Measurements from ENCODE around the gene PHACTR3.

PHACTR3 gene

GRCh38 chr20:59828125-59829053 is 224.0 kb downstream of the PHACTR3 start:
- Histone ChIP-seq H3K36me3 (no peaks in the 10 kb centered on the region), H3K4me1 (ENCODE audit: control insufficient read depth in 1 of 2, insufficient read depth in 1 of 2, low read depth in 1 of 2, low read length in 1 of 2) (no peaks in the 10 kb centered on the region), H3K9me3 (no peaks in the 10 kb centered on the region), H3K27ac (no peak overlapping the region), H3K27me3 (peaks cover 2% of the 10 kb centered on the region), H3K4me3 (ENCODE audit: low read depth in 1 of 2, low read length in 1 of 2) (no peak overlapping the region)
- TF ChIP-seq CTCF (IDR thresholded peaks at IDR 0.05), result no peak

- no peak for TF ChIP-seq CTCF (IDR thresholded peaks at IDR 0.05)
- Histone ChIP-seq H3K27me3 (peaks cover 4% of the 10 kb centered on the region), H3K36me3 (no peaks in the 10 kb centered on the region), H3K27ac (no peak overlapping the region), H3K4me1 (ENCODE audit: control insufficient read depth in 1 of 2, insufficient read depth in 1 of 2, low read depth in 1 of 2, low read length in 1 of 2) (no peaks in the 10 kb centered on the region), H3K9me3 (no peaks in the 10 kb centered on the region), H3K4me3 (ENCODE audit: low read depth in 1 of 2, low read length in 1 of 2) (no peak overlapping the region)
Observed at GRCh38 chr20:59829054-59829785, 224.9 kb downstream of the PHACTR3 start.

- H3K27me3 ChIP-seq, result peaks cover 9% of the 10 kb centered on the region
- no peaks in the 10 kb centered on the region for H3K4me1 ChIP-seq (ENCODE audit: control insufficient read depth in 1 of 2, insufficient read depth in 1 of 2, low read depth in 1 of 2, low read length in 1 of 2)
- H3K27ac ChIP-seq, result no peak overlapping the region
- no peaks in the 10 kb centered on the region for H3K9me3 ChIP-seq
- no peaks in the 10 kb centered on the region for H3K36me3 ChIP-seq
- TF ChIP-seq CTCF (IDR thresholded peaks at IDR 0.05), result no peak
- no peak overlapping the region for H3K4me3 ChIP-seq (ENCODE audit: low read depth in 1 of 2, low read length in 1 of 2)
Observed at GRCh38 chr20:59829786-59830664, 225.7 kb downstream of the PHACTR3 start.

GRCh38 chr20:59830665-59831023 is 226.3 kb downstream of the PHACTR3 start:
- Histone ChIP-seq H3K4me1 (ENCODE audit: control insufficient read depth in 1 of 2, insufficient read depth in 1 of 2, low read depth in 1 of 2, low read length in 1 of 2) (no peaks in the 10 kb centered on the region), H3K36me3 (no peaks in the 10 kb centered on the region), H3K27ac (no peak overlapping the region), H3K27me3 (peaks cover 15% of the 10 kb centered on the region), H3K9me3 (no peaks in the 10 kb centered on the region), H3K4me3 (ENCODE audit: low read depth in 1 of 2, low read length in 1 of 2) (no peak overlapping the region)
- no peak for TF ChIP-seq CTCF (IDR thresholded peaks at IDR 0.05)
